IMR-90 (cell line): ENCODE results near the gene SLC35F3. TPM values are rescaled to one million over a fixed set of nuclear protein-coding genes. Genes with fewer than 3 reads are reported as not detected.
"Not testable (repeated sequence)": the region's sequence is repeated elsewhere in the genome, so short reads cannot be mapped to it uniquely, and the experiment has no call there.

Experiments used
- ATAC-seq: fragments of 200-7000 bp; cut with Tn5 transposase; 2 replicates; pipeline ENCODE4 v1.9.1; 2020; ENCODE audit warnings: low read depth, mild to moderate bottlenecking, moderate library complexity
- BruUV-seq: library from RNA; stranded (reverse); fragments of 400-500 nt; replicated peaks from 2 replicates; lab custom pipeline; 2021; lab: Mats Ljungman, UMichigan
- CTCF ChIA-PET: fragments of 300-600 bp; formaldehyde crosslinking; extraction: SDS; loops from one replicate; lab custom pipeline; 2021; ENCODE audit warnings: antibody characterized with exemption; lab: Yijun Ruan, JAX
- POLR2A ChIA-PET: fragments of 300-600 bp; sonication (Branson Sonifier 250); formaldehyde crosslinking; loops from one replicate; lab custom pipeline; 2022; ENCODE audit warnings: antibody characterized with exemption; ENCODE audit not compliant: unreplicated experiment; lab: Charles Lee
- DNase-seq: peaks from one replicate; pipeline ENCODE4 v3.0.0; 2013
- H2AFZ ChIP-seq: replicated peaks from 2 replicates; pipeline ENCODE3; 2013; ENCODE audit warnings: low read length, mild to moderate bottlenecking; ENCODE audit not compliant: poor library complexity
- H2AK5ac ChIP-seq: 2 replicates; pipeline ENCODE4 v1.6.1; 2013; ENCODE audit warnings: low read depth, low read length, inconsistent platforms
- H2AK9ac ChIP-seq: replicated peaks from 2 replicates; pipeline ENCODE3; 2013; ENCODE audit warnings: mild to moderate bottlenecking, low read depth, low read length, moderate library complexity; ENCODE audit not compliant: poor library complexity
- H2BK120ac ChIP-seq: 2 replicates; pipeline ENCODE4 v1.6.1; 2013; ENCODE audit warnings: low read depth, low read length, inconsistent platforms
- H2BK15ac ChIP-seq: 3 replicates; pipeline ENCODE4 v1.6.1; 2013; ENCODE audit warnings: low read depth, low read length, inconsistent platforms
- H2BK20ac ChIP-seq: 2 replicates; pipeline ENCODE4 v1.6.1; 2013; ENCODE audit warnings: low read depth, mild to moderate bottlenecking, inconsistent platforms, low read length, moderate library complexity
- H2BK5ac ChIP-seq: 2 replicates; pipeline ENCODE4 v1.6.1; 2013; ENCODE audit warnings: mild to moderate bottlenecking, low read depth, low read length, inconsistent platforms; ENCODE audit not compliant: poor library complexity, severe bottlenecking
- H3K14ac ChIP-seq: replicated peaks from 2 replicates; pipeline ENCODE4 v1.6.1; 2013; ENCODE audit warnings: low read depth, low read length, inconsistent platforms
- H3K18ac ChIP-seq: 2 replicates; pipeline ENCODE4 v1.6.1; 2013; ENCODE audit warnings: low read depth, low read length, control low read depth
- H3K23ac ChIP-seq: 2 replicates; pipeline ENCODE4 v1.6.1; 2013; ENCODE audit warnings: low read depth, low read length, inconsistent platforms
- H3K27ac ChIP-seq: 2 replicates; pipeline ENCODE4 v1.5.1; 2013; ENCODE audit warnings: mild to moderate bottlenecking, control low read depth, low read length; ENCODE audit not compliant: insufficient read depth
- H3K27me3 ChIP-seq: 2 replicates; pipeline ENCODE4 v1.6.1; 2013; ENCODE audit warnings: low read length; ENCODE audit not compliant: control insufficient read depth, insufficient read depth
- H3K36me3 ChIP-seq: 2 replicates; pipeline ENCODE4 v1.6.1; 2013; ENCODE audit warnings: low read length, mixed read lengths; ENCODE audit not compliant: control insufficient read depth, insufficient read depth
- H3K4ac ChIP-seq: 2 replicates; pipeline ENCODE4 v1.6.1; 2013; ENCODE audit warnings: low read depth, low read length, inconsistent platforms
- H3K4me1 ChIP-seq: 2 replicates; pipeline ENCODE4 v1.6.1; 2013; ENCODE audit warnings: low read length, mixed read lengths; ENCODE audit not compliant: control insufficient read depth, insufficient read depth
- H3K4me2 ChIP-seq: 2 replicates; pipeline ENCODE4 v1.6.1; 2013; ENCODE audit warnings: low read depth, mild to moderate bottlenecking, control low read depth, low read length, moderate library complexity
- H3K4me3 ChIP-seq: 2 replicates; pipeline ENCODE4 v1.5.1; 2013; ENCODE audit warnings: low read depth, mild to moderate bottlenecking, control low read depth, low read length, moderate library complexity; ENCODE audit not compliant: insufficient read depth
- H3K56ac ChIP-seq: 2 replicates; pipeline ENCODE4 v1.6.1; 2013; ENCODE audit warnings: low read length, inconsistent platforms; ENCODE audit not compliant: insufficient read depth; ENCODE audit errors: extremely low read depth
- H3K79me1 ChIP-seq, 2 experiments: 2 replicates each; pipeline ENCODE4 v1.6.1; 2013; ENCODE audit warnings: low read length in 2 of 2, inconsistent platforms in 1 of 2, low read depth in 1 of 2
- H3K9ac ChIP-seq: 2 replicates; pipeline ENCODE4 v1.6.1; 2013; ENCODE audit warnings: low read depth, low read length, control low read depth
- H3K9me1 ChIP-seq: 2 replicates; pipeline ENCODE4 v1.6.1; 2013; ENCODE audit warnings: low read length, inconsistent platforms; ENCODE audit not compliant: insufficient read depth
- H3K9me3 ChIP-seq: 2 replicates; pipeline ENCODE4 v1.6.1; 2013; ENCODE audit warnings: low read length; ENCODE audit not compliant: control insufficient read depth, insufficient read depth
- H4K20me1 ChIP-seq: 2 replicates; pipeline ENCODE4 v1.6.1; 2013; ENCODE audit warnings: low read length, inconsistent platforms; ENCODE audit not compliant: insufficient read depth
- H4K5ac ChIP-seq: 2 replicates; pipeline ENCODE4 v1.6.1; 2013; ENCODE audit warnings: mild to moderate bottlenecking, low read depth, low read length, control low read depth
- H4K8ac ChIP-seq, 2 experiments: 2 replicates each; pipeline ENCODE4 v1.6.1; 2013; ENCODE audit warnings: low read depth in 2 of 2, low read length in 2 of 2, control low read depth in 1 of 2, inconsistent platforms in 1 of 2
- H4K91ac ChIP-seq: 2 replicates; pipeline ENCODE4 v1.6.1; 2013; ENCODE audit warnings: low read depth, low read length, inconsistent platforms; ENCODE audit not compliant: insufficient read depth
- WGBS, 2 experiments: methylation state at CpG; one replicate each; pipeline versions ENCODE4 v1.1.5 to v1.1.7; 2013; ENCODE audit warnings: missing lambda C conversion rate in 2 of 2; ENCODE audit not compliant: insufficient read length in 1 of 2; ENCODE audit errors: extremely low coverage in 2 of 2; 5-methylcytosine and 5-hydroxymethylcytosine counted together
- dilution Hi-C: fragments of 300-500 bp; cut with HindIII; formaldehyde crosslinking; loops from one replicate; pipeline ENCODE4 v1.14.3; 2018; ENCODE audit warnings: low sequenced_read_pairs; ENCODE audit not compliant: unreplicated experiment
- in situ Hi-C: fragments of 300-500 bp; cut with MboI; formaldehyde crosslinking; loops from 3 replicates; pipeline ENCODE4 v1.14.3; 2019; ENCODE audit warnings: low sequenced_read_pairs, inconsistent platforms, mixed read lengths
- intact Hi-C: fragments of 100-400 bp; cut with micrococcal nuclease; formaldehyde crosslinking; loops from 2 replicates; pipeline ENCODE4 v1.10.0; 2022
- polyA plus RNA-seq, 3 experiments: library from polyadenylated mRNA; depleted of rRNA; stranded (reverse); fragments of >200 nt; gene quantifications; 2 replicates each; pipeline ENCODE4 v1.2.3, GENCODE V29; 2012; ENCODE audit warnings: low replicate concordance in 1 of 3
- total RNA-seq: library from RNA; depleted of rRNA; stranded (reverse); fragments of >200 nt; gene quantifications from 2 replicates; pipeline ENCODE4 v1.2.3, GENCODE V29; 2012

Gene SLC35F3
- total and polyA plus RNA-seq, 2 of the 4 experiments (the other 2 are of a cell fraction), result under 0.01 to 0.17 TPM

DNA sequence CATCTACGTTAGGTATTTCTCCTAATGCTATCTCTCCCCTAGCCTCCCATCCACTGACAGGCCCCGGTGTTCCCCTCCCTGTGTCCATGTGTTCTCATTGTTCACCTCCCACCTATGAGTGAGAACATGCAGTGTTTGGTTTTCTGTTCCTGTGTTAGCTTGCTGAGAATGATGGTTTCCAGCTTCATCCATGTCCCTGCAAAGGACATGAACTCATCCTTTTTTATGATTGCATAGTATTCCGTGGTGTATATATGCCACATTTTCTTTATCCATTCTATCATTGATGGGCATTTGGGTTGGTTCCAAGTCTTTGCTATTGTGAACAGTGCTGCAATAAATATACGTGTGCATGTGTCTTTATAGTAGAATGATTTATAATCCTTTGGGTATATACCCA lies 247.9 kb downstream of the SLC35F3 start:
- H3K56ac ChIP-seq, H3K4me1 ChIP-seq, H3K4me3 ChIP-seq, in situ Hi-C loops, H3K23ac ChIP-seq, H4K20me1 ChIP-seq, H3K9me3 ChIP-seq, H2BK5ac ChIP-seq, H4K8ac ChIP-seq, H3K9ac ChIP-seq, ATAC-seq, H2BK15ac ChIP-seq, CTCF ChIA-PET, DNase-seq, H2BK20ac ChIP-seq, H3K4me2 ChIP-seq, BruUV-seq, H3K27me3 ChIP-seq, H3K18ac ChIP-seq, H3K36me3 ChIP-seq, intact Hi-C loops, H2AK9ac ChIP-seq, H3K9me1 ChIP-seq, H3K27ac ChIP-seq, H4K5ac ChIP-seq, POLR2A ChIA-PET, H3K79me1 ChIP-seq, H3K14ac ChIP-seq, H2AFZ ChIP-seq, H4K91ac ChIP-seq, H2BK120ac ChIP-seq, H3K4ac ChIP-seq, dilution Hi-C loops, H2AK5ac ChIP-seq: not testable (repeated sequence)
- no CpG with 5 or more reads among the region's 4 CpGs for WGBS, 2 experiments
